Stomach (tissue), 4 donors: ENCODE measurements around the gene SGMS1.
"Not testable (repeated sequence)": the region's sequence is repeated elsewhere in the genome, so short reads cannot be mapped to it uniquely, and the experiment has no call there.

Experiments used
- CTCF ChIP-seq, 7 experiments: fragments of 450-650 bp in 4 of 7; fragments of 200-600 bp in 3 of 7; sonication (generic) in 3 of 7; IDR thresholded peaks; one replicate each; pipeline ENCODE4 v1.5.1; 2016 to 2019; ENCODE audit warnings: antibody characterized with exemption in 7 of 7, control low read depth in 2 of 7, mild to moderate bottlenecking in 1 of 7
- EP300 ChIP-seq: sonication (generic); formaldehyde crosslinking; IDR thresholded peaks from one replicate; pipeline ENCODE4 v1.6.1; 2017; ENCODE audit warnings: antibody characterized with exemption
- POLR2A ChIP-seq, 4 donors: fragments of 450-650 bp; IDR thresholded peaks; one replicate each; pipeline ENCODE4 v1.6.1; 2016; ENCODE audit warnings: antibody characterized with exemption in 4 of 4, control low read depth in 2 of 4, mild to moderate bottlenecking in 1 of 4, moderate library complexity in 1 of 4
- POLR2AphosphoS5 ChIP-seq, 3 donors: sonication (generic); formaldehyde crosslinking; IDR thresholded peaks; one replicate each; pipeline ENCODE4 v1.6.1; 2016; ENCODE audit warnings: antibody characterized with exemption in 3 of 3

- TF ChIP-seq CTCF (IDR thresholded peaks at IDR 0.05); EP300; POLR2AphosphoS5 (IDR thresholded peaks at IDR 0.05); POLR2A (IDR thresholded peaks at IDR 0.05): not testable (repeated sequence)
These were observed 267.3 kb downstream of the SGMS1 start for GRCh38 chr10:50356481-50356832.
